Parathyroid adenoma (tissue), 2 donors: ENCODE results near the gene EDIL3.

Experiments
- H2AFZ ChIP-seq: fragments of 300-600 bp; sonication (generic); one replicate; pipeline ENCODE4 v1.7.0; 2017; ENCODE audit warnings: antibody characterized with exemption, mild to moderate bottlenecking
- H3K27ac ChIP-seq: fragments of 300-600 bp; sonication (generic); one replicate; pipeline ENCODE4 v1.7.0; 2017
- H3K27me3 ChIP-seq: fragments of 300-600 bp; sonication (generic); one replicate; pipeline ENCODE4 v1.7.0; 2017; ENCODE audit warnings: low read length; ENCODE audit not compliant: control insufficient read depth, insufficient read depth
- H3K36me3 ChIP-seq: fragments of 300-600 bp; sonication (generic); one replicate; pipeline ENCODE4 v1.7.0; 2017; ENCODE audit warnings: low read length; ENCODE audit not compliant: control insufficient read depth, insufficient read depth
- H3K4me1 ChIP-seq: fragments of 300-600 bp; sonication (generic); one replicate; pipeline ENCODE4 v1.7.0; 2017; ENCODE audit warnings: control low read depth
- H3K4me2 ChIP-seq: fragments of 300-600 bp; sonication (generic); one replicate; pipeline ENCODE4 v1.7.0; 2017; ENCODE audit warnings: low read length
- H3K4me3 ChIP-seq: fragments of 300-600 bp; sonication (generic); one replicate; pipeline ENCODE4 v1.7.0; 2017; ENCODE audit warnings: low read depth, low read length
- H3K79me2 ChIP-seq: fragments of 300-600 bp; sonication (generic); one replicate; pipeline ENCODE4 v1.7.0; 2017; ENCODE audit warnings: control low read depth
- H3K9ac ChIP-seq: fragments of 300-600 bp; sonication (generic); one replicate; pipeline ENCODE4 v1.7.0; 2017; ENCODE audit warnings: mild to moderate bottlenecking
- H3K9me3 ChIP-seq: fragments of 300-600 bp; sonication (generic); one replicate; pipeline ENCODE4 v1.7.0; 2017; ENCODE audit warnings: low read length; ENCODE audit not compliant: control insufficient read depth
- TF ChIP-seq, protein P1 (sequence below): fragments of 300-600 bp; sonication (generic); IDR thresholded peaks from one replicate; pipeline ENCODE4 v1.7.0; 2017; ENCODE audit warnings: antibody characterized with exemption, mild to moderate bottlenecking
- donor health status: primary hyperparathyroidism.

The EDIL3 gene

DNA sequence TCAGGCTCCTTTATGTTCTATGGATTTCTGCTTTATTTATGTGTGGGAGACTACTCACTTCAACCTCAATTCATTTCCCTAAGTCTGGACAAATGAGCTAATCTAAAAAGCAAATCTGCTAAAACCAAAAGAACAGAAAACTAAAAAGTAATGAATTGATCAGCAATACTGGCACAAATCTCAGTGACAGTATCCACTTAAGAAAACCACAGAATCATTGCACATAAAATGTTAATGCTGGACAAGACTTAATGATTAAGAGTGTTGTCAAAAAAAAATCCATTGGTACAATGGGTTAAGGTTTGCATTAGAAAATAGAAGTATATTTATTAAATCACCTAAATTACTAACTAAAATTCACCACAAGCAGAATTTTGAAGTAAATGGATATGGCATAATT is 147.6 kb downstream of the EDIL3 start:
- Histone ChIP-seq H3K27me3 (no peaks in the 10 kb centered on the region), H3K79me2 (no peaks in the 10 kb centered on the region), H3K27ac (no peak overlapping the region), H3K4me2 (no peak overlapping the region), H3K4me1 (no peaks in the 10 kb centered on the region), H3K36me3 (no peaks in the 10 kb centered on the region), H3K9ac (no peak overlapping the region), H3K4me3 (no peak overlapping the region), H3K9me3 (no peaks in the 10 kb centered on the region), H2AFZ (no peak overlapping the region)
- TF ChIP-seq, protein P1, sequence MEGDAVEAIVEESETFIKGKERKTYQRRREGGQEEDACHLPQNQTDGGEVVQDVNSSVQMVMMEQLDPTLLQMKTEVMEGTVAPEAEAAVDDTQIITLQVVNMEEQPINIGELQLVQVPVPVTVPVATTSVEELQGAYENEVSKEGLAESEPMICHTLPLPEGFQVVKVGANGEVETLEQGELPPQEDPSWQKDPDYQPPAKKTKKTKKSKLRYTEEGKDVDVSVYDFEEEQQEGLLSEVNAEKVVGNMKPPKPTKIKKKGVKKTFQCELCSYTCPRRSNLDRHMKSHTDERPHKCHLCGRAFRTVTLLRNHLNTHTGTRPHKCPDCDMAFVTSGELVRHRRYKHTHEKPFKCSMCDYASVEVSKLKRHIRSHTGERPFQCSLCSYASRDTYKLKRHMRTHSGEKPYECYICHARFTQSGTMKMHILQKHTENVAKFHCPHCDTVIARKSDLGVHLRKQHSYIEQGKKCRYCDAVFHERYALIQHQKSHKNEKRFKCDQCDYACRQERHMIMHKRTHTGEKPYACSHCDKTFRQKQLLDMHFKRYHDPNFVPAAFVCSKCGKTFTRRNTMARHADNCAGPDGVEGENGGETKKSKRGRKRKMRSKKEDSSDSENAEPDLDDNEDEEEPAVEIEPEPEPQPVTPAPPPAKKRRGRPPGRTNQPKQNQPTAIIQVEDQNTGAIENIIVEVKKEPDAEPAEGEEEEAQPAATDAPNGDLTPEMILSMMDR: no peak

DNA sequence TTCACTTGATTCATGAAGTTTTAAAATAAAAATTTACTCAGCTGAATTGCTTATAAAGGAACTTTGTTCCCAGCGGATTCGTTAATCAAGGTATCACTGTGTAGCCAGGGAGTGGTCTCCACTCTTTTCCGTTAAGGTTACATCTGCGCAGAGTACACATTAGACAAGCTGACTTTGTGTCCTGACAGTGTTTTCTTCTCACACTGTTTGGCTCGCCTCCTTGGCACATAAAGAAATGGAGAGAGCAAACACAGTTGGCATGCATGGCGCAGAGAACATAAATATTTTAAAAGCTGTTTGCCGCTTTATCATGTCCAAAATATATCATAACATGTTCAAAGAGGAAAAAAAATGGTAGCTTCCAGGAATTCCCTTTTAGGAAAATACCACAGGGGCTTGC is 153.2 kb downstream of the EDIL3 start:
- H3K9ac ChIP-seq: no peak overlapping the region
- TF ChIP-seq, protein P1: no peak
- no peak overlapping the region for H3K27ac ChIP-seq
- H3K27me3 ChIP-seq: no peaks in the 10 kb centered on the region
- H3K9me3 ChIP-seq: no peaks in the 10 kb centered on the region
- no peaks in the 10 kb centered on the region for H3K4me1 ChIP-seq
- no peaks in the 10 kb centered on the region for H3K79me2 ChIP-seq
- no peak overlapping the region for H3K4me2 ChIP-seq
- no peak overlapping the region for H2AFZ ChIP-seq
- no peaks in the 10 kb centered on the region for H3K36me3 ChIP-seq
- H3K4me3 ChIP-seq: no peak overlapping the region

DNA sequence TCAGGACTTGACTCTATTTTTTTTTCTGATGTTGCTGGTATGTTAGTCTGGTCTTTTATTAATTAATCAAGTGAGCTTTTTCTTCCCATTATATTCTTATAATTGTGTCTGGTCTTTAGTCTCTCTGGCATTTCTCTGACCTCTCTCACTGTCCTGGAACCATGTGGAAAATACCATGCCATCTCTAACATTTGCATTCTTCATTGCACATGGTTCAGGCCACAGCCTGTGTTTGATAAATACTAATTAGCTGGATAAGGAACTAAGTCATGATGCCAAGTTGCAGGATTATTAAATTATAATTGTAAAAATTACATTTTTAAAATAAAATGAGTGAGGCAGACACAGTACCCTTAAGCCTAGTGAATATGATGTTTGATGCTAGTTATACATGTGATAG is 155.6 kb downstream of the EDIL3 start:
- Histone ChIP-seq H3K4me1 (no peaks in the 10 kb centered on the region), H3K36me3 (no peaks in the 10 kb centered on the region), H3K27me3 (no peaks in the 10 kb centered on the region), H3K27ac (no peak overlapping the region), H3K79me2 (no peaks in the 10 kb centered on the region), H3K9me3 (no peaks in the 10 kb centered on the region), H3K4me2 (no peak overlapping the region), H2AFZ (no peak overlapping the region), H3K4me3 (no peak overlapping the region), H3K9ac (no peak overlapping the region)
- TF ChIP-seq, protein P1: no peak

DNA sequence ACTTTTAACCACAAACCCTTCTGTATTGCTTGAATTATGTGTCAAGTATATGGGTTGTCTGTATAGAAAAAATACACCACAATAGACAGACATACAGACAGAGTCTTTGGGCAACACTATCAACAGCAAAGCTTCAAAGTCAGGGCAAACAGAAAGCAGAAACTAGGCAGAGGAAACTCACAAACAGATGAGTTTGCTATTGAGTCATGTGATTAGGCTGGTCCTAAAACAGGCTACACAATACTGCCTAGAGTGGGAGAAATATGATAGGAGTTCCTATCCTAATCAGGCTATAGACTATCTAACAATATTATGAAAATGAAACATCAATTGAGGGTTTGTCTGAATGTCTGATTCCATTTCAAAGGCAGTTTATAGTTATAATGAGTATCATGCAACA is 156.4 kb downstream of the EDIL3 start:
- H3K27ac ChIP-seq: no peak overlapping the region
- no peak overlapping the region for H2AFZ ChIP-seq
- TF ChIP-seq, protein P1: no peak
- no peak overlapping the region for H3K9ac ChIP-seq
- H3K9me3 ChIP-seq: no peaks in the 10 kb centered on the region
- H3K27me3 ChIP-seq: no peaks in the 10 kb centered on the region
- no peak overlapping the region for H3K4me2 ChIP-seq
- no peaks in the 10 kb centered on the region for H3K79me2 ChIP-seq
- H3K4me3 ChIP-seq: no peak overlapping the region
- H3K36me3 ChIP-seq: no peaks in the 10 kb centered on the region
- H3K4me1 ChIP-seq: no peaks in the 10 kb centered on the region

DNA sequence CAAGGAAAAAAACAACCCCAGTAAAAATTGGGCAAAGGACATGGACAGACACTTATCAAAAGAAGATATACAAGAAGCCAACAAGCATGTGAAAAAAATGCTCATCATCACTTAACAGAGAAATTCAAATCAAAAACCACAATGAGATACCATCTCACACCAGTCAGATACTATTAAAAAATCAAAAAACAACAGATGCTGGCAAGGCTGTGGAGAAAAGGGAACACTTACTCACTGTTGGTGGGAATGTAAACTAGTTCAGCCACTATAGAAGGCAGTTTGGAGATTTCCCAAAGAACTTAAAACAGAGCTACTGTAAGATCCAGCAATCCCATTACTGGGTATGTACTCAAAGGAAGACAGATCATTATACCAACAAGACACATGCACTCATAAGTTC is 157.4 kb downstream of the EDIL3 start:
- no peaks in the 10 kb centered on the region for H3K27me3 ChIP-seq

More for the DNA sequence above, 157.4 kb downstream of the EDIL3 start:
- H3K4me2 ChIP-seq: no peak overlapping the region
- no peak overlapping the region for H3K9ac ChIP-seq
- H3K9me3 ChIP-seq: no peaks in the 10 kb centered on the region
- no peaks in the 10 kb centered on the region for H3K36me3 ChIP-seq
- H3K79me2 ChIP-seq: no peaks in the 10 kb centered on the region
- H3K27ac ChIP-seq: no peak overlapping the region
- no peaks in the 10 kb centered on the region for H3K4me1 ChIP-seq
- H2AFZ ChIP-seq: no peak overlapping the region
- no peak overlapping the region for H3K4me3 ChIP-seq
- TF ChIP-seq, protein P1: no peak
